ENCODE results near the gene TARS1. TPM values are rescaled to one million over a fixed set of nuclear protein-coding genes. Genes with fewer than 3 reads are reported as not detected.

Gene TARS1
- total RNA-seq: 452 and 491 TPM in 2 replicates

DNA sequence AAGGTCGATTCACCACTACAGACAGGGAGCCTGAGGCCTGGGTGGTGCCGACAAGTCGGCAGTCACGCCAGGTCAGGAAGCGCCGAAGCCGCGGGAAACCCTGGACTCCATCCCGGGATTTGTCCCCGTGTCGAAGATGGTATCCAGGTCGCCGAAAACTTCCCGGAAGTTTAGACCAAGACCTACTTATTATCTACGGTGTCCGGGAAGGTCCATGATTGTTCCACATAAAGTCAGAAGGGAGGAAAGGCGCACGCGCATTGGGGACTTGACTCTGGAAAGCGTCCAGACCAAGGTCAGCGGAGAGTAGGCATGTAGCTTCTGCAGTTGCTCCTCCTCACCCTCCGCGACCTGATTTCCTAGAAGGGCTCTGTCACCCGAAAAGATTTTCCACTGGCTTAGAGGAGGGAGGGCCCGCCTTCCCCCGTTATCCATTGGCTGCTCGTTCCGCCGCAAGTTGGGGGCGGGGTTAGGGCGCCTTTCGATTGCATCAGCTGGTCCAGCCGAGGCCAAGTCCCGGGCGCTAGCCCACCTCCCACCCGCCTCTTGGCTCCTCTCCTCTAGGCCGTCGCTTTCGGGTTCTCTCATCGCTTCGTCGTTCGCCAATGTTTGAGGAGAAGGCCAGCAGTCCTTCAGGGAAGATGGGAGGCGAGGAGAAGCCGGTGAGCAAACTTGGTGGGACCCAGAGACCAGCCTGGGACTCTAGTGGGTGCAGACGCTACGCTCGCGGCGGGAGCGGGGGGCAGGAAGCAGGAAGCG, at the start of gene TARS1:
TARS1 (plus strand) TSS at position 484 of the 759 bp plus-strand sequence; CDS start at position 606, 122 bp downstream.

All from nasal cavity respiratory epithelium epithelial cell of viscerocranial mucosa (primary cell).